Measurements from ENCODE around the gene F11. TPM values are rescaled to one million over a fixed set of nuclear protein-coding genes. Genes with fewer than 3 reads are reported as not detected.

Gene F11
- total RNA-seq, 1 experiment from 2014 or later, result 0.38 TPM

DNA sequence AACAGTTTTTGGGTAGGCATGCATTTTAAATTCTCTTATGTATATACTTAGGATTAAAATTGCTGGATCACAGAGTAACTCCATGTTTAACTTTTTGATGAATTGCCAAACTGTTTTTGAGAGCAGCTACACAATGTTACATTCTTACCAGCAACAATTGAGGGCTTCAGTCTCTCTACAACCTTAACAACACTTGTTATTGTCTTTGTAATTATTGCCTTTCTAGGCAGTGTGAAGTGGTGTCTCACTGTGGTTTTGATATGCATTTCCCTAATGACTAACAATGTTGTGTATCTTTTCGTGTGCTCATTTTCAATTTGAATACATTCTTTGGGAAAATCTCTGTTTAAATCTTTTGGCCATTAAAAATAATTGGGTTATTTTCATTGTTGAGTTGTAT is 17.3 kb upstream of the F11 start:
- Mint-ChIP-seq H3K27me3 (ENCODE audit: unreplicated experiment) (no peaks in the 10 kb centered on the region), H3K4me3 (ENCODE audit: low read depth, unreplicated experiment) (no peak overlapping the region), H3K4me1 (ENCODE audit: low read depth, unreplicated experiment) (no peaks in the 10 kb centered on the region), H3K9me3 (ENCODE audit: low read depth, unreplicated experiment) (no peaks in the 10 kb centered on the region), H3K27ac (ENCODE audit: unreplicated experiment) (no peak overlapping the region), H3K36me3 (ENCODE audit: insufficient read depth, unreplicated experiment) (no peaks in the 10 kb centered on the region)
- intact Hi-C loops (cut with micrococcal nuclease; ENCODE audit: unreplicated experiment), result no loop called here
- no peak for TF ChIP-seq CTCF (IDR thresholded peaks at IDR 0.05; ENCODE audit: unreplicated experiment)
- CTCF ChIA-PET, result no interaction called here
- BruUV-seq (replicated peaks), result no TSS peak
- no peak for DNase-seq

DNA sequence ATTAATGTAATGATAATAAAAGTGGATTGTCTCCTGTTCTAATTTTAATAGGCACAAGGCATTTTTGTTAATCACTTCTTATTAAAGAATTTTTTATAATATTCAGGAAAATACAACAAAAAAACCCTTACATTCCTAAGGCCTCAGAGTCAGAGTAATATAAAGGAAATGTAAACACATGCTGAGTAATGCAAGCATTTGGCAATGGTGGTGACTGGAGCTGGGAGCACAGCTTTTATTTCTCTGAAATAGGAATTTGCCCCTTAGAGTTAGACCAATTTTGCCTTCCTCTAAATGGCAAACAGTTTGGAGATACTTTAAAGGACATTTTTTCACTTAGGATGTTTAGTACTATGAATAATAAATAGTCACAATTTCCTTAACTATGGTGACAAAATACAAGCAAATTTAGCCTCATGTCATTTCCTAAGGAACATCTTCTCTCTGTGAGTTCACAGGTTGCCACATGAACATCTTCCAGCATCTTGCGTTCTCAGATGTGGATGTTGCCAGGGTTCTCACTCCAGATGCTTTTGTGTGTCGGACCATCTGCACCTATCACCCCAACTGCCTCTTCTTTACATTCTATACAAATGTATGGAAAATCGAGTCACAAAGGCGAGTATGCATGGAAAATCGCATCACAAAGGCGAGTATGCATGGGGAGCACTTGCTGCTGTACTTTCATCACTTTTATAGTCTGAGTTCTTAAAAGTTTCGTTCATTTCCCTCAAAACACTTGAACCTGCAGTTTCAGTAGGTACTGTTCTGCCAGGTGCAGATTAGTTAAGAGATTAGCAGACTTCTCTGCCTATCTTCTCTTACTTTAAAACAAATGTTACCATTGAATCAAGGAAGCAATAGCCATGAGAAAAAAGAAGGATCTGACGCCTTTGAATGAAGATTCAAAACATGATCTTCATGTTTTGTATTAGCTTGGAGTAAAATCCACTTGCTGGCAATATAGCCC is 15.9 kb upstream of the F11 start:
- Mint-ChIP-seq H3K9me3 (ENCODE audit: low read depth, unreplicated experiment) (no peaks in the 10 kb centered on the region), H3K27me3 (ENCODE audit: unreplicated experiment) (no peaks in the 10 kb centered on the region), H3K27ac (ENCODE audit: unreplicated experiment) (no peak overlapping the region), H3K36me3 (ENCODE audit: insufficient read depth, unreplicated experiment) (peaks cover 5% of the 10 kb centered on the region), H3K4me1 (ENCODE audit: low read depth, unreplicated experiment) (no peaks in the 10 kb centered on the region), H3K4me3 (ENCODE audit: low read depth, unreplicated experiment) (no peak overlapping the region)
- no TSS peak for BruUV-seq (replicated peaks)
- no peak for DNase-seq
- CTCF ChIA-PET, result no interaction called here
- TF ChIP-seq CTCF (IDR thresholded peaks at IDR 0.05; ENCODE audit: unreplicated experiment), result no peak
- intact Hi-C loops (cut with micrococcal nuclease; ENCODE audit: unreplicated experiment), result no loop called here

DNA sequence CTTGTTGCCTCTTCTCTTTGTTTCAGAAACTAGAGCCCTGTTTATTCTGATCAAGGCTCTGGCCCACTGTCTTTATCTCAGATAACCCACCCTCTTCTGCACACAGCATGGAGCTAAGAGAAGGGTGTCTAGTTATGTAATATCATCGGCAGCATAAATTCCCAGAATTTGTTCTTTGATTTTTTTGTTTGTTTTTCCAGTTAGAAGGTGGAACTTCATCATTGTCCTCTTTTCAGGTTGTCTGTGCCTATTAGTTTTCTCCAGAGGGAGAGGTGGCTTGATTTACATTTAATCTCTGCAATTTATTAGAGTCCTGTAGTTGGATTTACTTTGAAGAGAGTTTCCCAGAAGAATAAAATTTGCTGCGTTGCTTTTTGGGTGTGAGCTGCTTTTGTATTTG is 15.2 kb upstream of the F11 start:
- intact Hi-C loops (cut with micrococcal nuclease; ENCODE audit: unreplicated experiment), result no loop called here
- Mint-ChIP-seq H3K9me3 (ENCODE audit: low read depth, unreplicated experiment) (no peaks in the 10 kb centered on the region), H3K27me3 (ENCODE audit: unreplicated experiment) (no peaks in the 10 kb centered on the region), H3K4me1 (ENCODE audit: low read depth, unreplicated experiment) (no peaks in the 10 kb centered on the region), H3K36me3 (ENCODE audit: insufficient read depth, unreplicated experiment) (peaks cover 5% of the 10 kb centered on the region), H3K4me3 (ENCODE audit: low read depth, unreplicated experiment) (no peak overlapping the region), H3K27ac (ENCODE audit: unreplicated experiment) (no peak overlapping the region)
- BruUV-seq (replicated peaks), result no TSS peak
- no peak for TF ChIP-seq CTCF (IDR thresholded peaks at IDR 0.05; ENCODE audit: unreplicated experiment)
- DNase-seq, result no peak
- CTCF ChIA-PET, result no interaction called here

GRCh38 chr4:186255122-186255521 is 10.9 kb upstream of the F11 start:
- CTCF ChIA-PET, result no interaction called here
- Mint-ChIP-seq H3K9me3 (ENCODE audit: low read depth, unreplicated experiment) (no peaks in the 10 kb centered on the region), H3K27ac (ENCODE audit: unreplicated experiment) (no peak overlapping the region), H3K36me3 (ENCODE audit: insufficient read depth, unreplicated experiment) (peaks cover 7% of the 10 kb centered on the region), H3K4me1 (ENCODE audit: low read depth, unreplicated experiment) (peaks cover 4% of the 10 kb centered on the region), H3K4me3 (ENCODE audit: low read depth, unreplicated experiment) (no peak overlapping the region), H3K27me3 (ENCODE audit: unreplicated experiment) (no peaks in the 10 kb centered on the region)
- TF ChIP-seq CTCF (IDR thresholded peaks at IDR 0.05; ENCODE audit: unreplicated experiment), result no peak
- DNase-seq, result no peak
- no TSS peak for BruUV-seq (replicated peaks)
- intact Hi-C loops (cut with micrococcal nuclease; ENCODE audit: unreplicated experiment), result no loop called here
